H9 (cell line): ENCODE results near the gene TRHDE. TPM values are rescaled to one million over a fixed set of nuclear protein-coding genes. Genes with fewer than 3 reads are reported as not detected.

ENCODE experiments used
- DNase-seq: peaks from one replicate; pipeline ENCODE4 v3.0.0-alpha.2; 2017
- H2AFZ ChIP-seq: one replicate; pipeline ENCODE4 v1.6.1; 2013; ENCODE audit warnings: mild to moderate bottlenecking, low read length, control low read depth, moderate library complexity
- H2AK5ac ChIP-seq: 2 replicates; pipeline ENCODE4 v1.6.1; 2013; ENCODE audit warnings: low read length, control low read depth, mixed read lengths; ENCODE audit not compliant: insufficient read length
- H2BK120ac ChIP-seq: one replicate; pipeline ENCODE4 v1.6.1; 2013; ENCODE audit warnings: low read depth, mild to moderate bottlenecking, low read length, control low read depth, inconsistent platforms; ENCODE audit not compliant: poor library complexity, severe bottlenecking
- H2BK12ac ChIP-seq: 2 replicates; pipeline ENCODE4 v1.6.1; 2013; ENCODE audit warnings: low read length, control low read depth, mixed read lengths, low read depth; ENCODE audit not compliant: insufficient read length
- H2BK15ac ChIP-seq: 2 replicates; pipeline ENCODE4 v1.6.1; 2013; ENCODE audit warnings: low read depth, low read length, control low read depth
- H2BK20ac ChIP-seq: one replicate; pipeline ENCODE4 v1.6.1; 2013; ENCODE audit warnings: low read depth, mild to moderate bottlenecking, low read length, control low read depth, inconsistent platforms; ENCODE audit not compliant: poor library complexity, severe bottlenecking
- H2BK5ac ChIP-seq: 2 replicates; pipeline ENCODE4 v1.6.1; 2013; ENCODE audit warnings: low read length, control low read depth, mixed read lengths; ENCODE audit not compliant: insufficient read length
- H3K14ac ChIP-seq: 2 replicates; pipeline ENCODE4 v1.6.1; 2013; ENCODE audit warnings: low read length, control low read depth; ENCODE audit not compliant: insufficient read depth
- H3K18ac ChIP-seq: 2 replicates; pipeline ENCODE4 v1.6.1; 2013; ENCODE audit warnings: low read depth, mild to moderate bottlenecking, mixed read lengths, low read length, control low read depth; ENCODE audit not compliant: insufficient read length
- H3K23ac ChIP-seq: 2 replicates; pipeline ENCODE4 v1.6.1; 2013; ENCODE audit warnings: low read length, control low read depth, mixed read lengths, low read depth; ENCODE audit not compliant: insufficient read length
- H3K23me2 ChIP-seq: 2 replicates; pipeline ENCODE4 v1.6.1; 2013; ENCODE audit warnings: low read depth, mild to moderate bottlenecking, mixed read lengths, low read length, control low read depth; ENCODE audit not compliant: insufficient read length, poor library complexity, severe bottlenecking
- H3K27ac ChIP-seq: 2 replicates; pipeline ENCODE4 v1.5.1; 2013; ENCODE audit warnings: low read length, control low read depth, mixed read lengths, low read depth; ENCODE audit not compliant: insufficient read length
- H3K27me3 ChIP-seq: 2 replicates; pipeline ENCODE4 v1.6.1; 2013; ENCODE audit warnings: low read length, control low read depth, inconsistent platforms; ENCODE audit not compliant: insufficient read depth
- H3K4ac ChIP-seq: 2 replicates; pipeline ENCODE4 v1.6.1; 2013; ENCODE audit warnings: low read depth, mild to moderate bottlenecking, control low read depth, inconsistent platforms, low read length, moderate library complexity
- H3K4me1 ChIP-seq: 2 replicates; pipeline ENCODE4 v1.6.1; 2013; ENCODE audit warnings: low read length, control low read depth, inconsistent platforms; ENCODE audit not compliant: insufficient read depth
- H3K4me2 ChIP-seq: 2 replicates; pipeline ENCODE4 v1.6.1; 2013; ENCODE audit warnings: low read length, control low read depth, mixed read lengths; ENCODE audit not compliant: insufficient read length, insufficient read depth
- H3K56ac ChIP-seq: 2 replicates; pipeline ENCODE4 v1.6.1; 2013; ENCODE audit warnings: low read depth, mild to moderate bottlenecking, mixed read lengths, low read length, control low read depth; ENCODE audit not compliant: insufficient read length
- H3K79me1 ChIP-seq: 2 replicates; pipeline ENCODE4 v1.6.1; 2013; ENCODE audit warnings: low read depth, mild to moderate bottlenecking, moderate library complexity, low read length, control low read depth, inconsistent platforms; ENCODE audit not compliant: insufficient read depth, poor library complexity, severe bottlenecking
- H3K79me2 ChIP-seq: 2 replicates; pipeline ENCODE4 v1.6.1; 2013; ENCODE audit warnings: low read length, control low read depth, inconsistent platforms; ENCODE audit not compliant: insufficient read depth
- H3K9ac ChIP-seq: 2 replicates; pipeline ENCODE4 v1.6.1; 2013; ENCODE audit warnings: low read length, control low read depth, mixed read lengths; ENCODE audit not compliant: insufficient read length; ENCODE audit errors: extremely low read depth
- H3K9me3 ChIP-seq: one replicate; pipeline ENCODE4 v1.6.1; 2013; ENCODE audit warnings: low read depth, low read length, inconsistent platforms; ENCODE audit not compliant: control insufficient read depth
- H3T11ph ChIP-seq: one replicate; pipeline ENCODE4 v1.6.1; 2013; ENCODE audit warnings: mild to moderate bottlenecking, low read length, control low read depth, inconsistent platforms
- H4K20me1 ChIP-seq: one replicate; pipeline ENCODE4 v1.6.1; 2013; ENCODE audit not compliant: control insufficient read depth, insufficient read length, insufficient read depth
- H4K5ac ChIP-seq: 2 replicates; pipeline ENCODE4 v1.6.1; 2013; ENCODE audit warnings: low read depth, mild to moderate bottlenecking, mixed read lengths, low read length, control low read depth; ENCODE audit not compliant: insufficient read length
- H4K8ac ChIP-seq: replicated peaks from 2 replicates; pipeline ENCODE4 v1.6.1; 2013; ENCODE audit warnings: low read length, control low read depth, mixed read lengths, low read depth; ENCODE audit not compliant: insufficient read length
- H4K91ac ChIP-seq: 2 replicates; pipeline ENCODE4 v1.6.1; 2013; ENCODE audit warnings: low read depth, mild to moderate bottlenecking, moderate library complexity, mixed read lengths, low read length, control low read depth; ENCODE audit not compliant: insufficient read length
- H3K27ac Mint-ChIP-seq, 3 experiments: 2 replicates in 2 of 3; 3 replicates in 1 of 3; pipeline ENCODE4 v1.8.0; 2020 to 2021; ENCODE audit warnings: mixed read lengths in 3 of 3, mild to moderate bottlenecking in 1 of 3, moderate library complexity in 1 of 3
- H3K27me3 Mint-ChIP-seq: 2 replicates; pipeline ENCODE4 v1.8.0; 2021; ENCODE audit warnings: low read depth, mild to moderate bottlenecking, moderate library complexity, mixed read lengths
- H3K36me3 Mint-ChIP-seq, 3 experiments: 2 replicates in 2 of 3; 3 replicates in 1 of 3; pipeline ENCODE4 v1.8.0; 2020 to 2021; ENCODE audit warnings: low read depth in 3 of 3, mixed read lengths in 3 of 3; ENCODE audit not compliant: insufficient read depth in 1 of 3
- H3K4me1 Mint-ChIP-seq, 2 experiments: 2 replicates each; pipeline ENCODE4 v1.8.0; 2020; ENCODE audit warnings: mixed read lengths in 2 of 2
- H3K4me3 Mint-ChIP-seq, 2 experiments: 2 replicates in 1 of 2; 3 replicates in 1 of 2; pipeline ENCODE4 v1.8.0; 2020 to 2021; ENCODE audit warnings: mild to moderate bottlenecking in 2 of 2, mixed read lengths in 2 of 2, moderate library complexity in 1 of 2
- H3K9me3 Mint-ChIP-seq, 2 experiments: 2 replicates in 1 of 2; 3 replicates in 1 of 2; pipeline ENCODE4 v1.8.0; 2020; ENCODE audit warnings: mild to moderate bottlenecking in 2 of 2, mixed read lengths in 2 of 2, moderate library complexity in 1 of 2
- CTCF ChIP-seq: fragments of 200-600 bp; sonication (generic); conservative IDR thresholded peaks from 3 replicates; pipeline ENCODE4 v1.8.0; 2021; ENCODE audit warnings: antibody characterized with exemption, mild to moderate bottlenecking
- WGBS: extraction: QIAGEN DNeasy Blood & Tissue Kit; methylation state at CpG from one replicate; pipeline ENCODE4 v1.1.7; 2013; ENCODE audit warnings: missing lambda C conversion rate, low lambda C conversion rate, mixed read lengths; ENCODE audit not compliant: insufficient read length; ENCODE audit errors: extremely low coverage; 5-methylcytosine and 5-hydroxymethylcytosine counted together
- total RNA-seq: library from RNA; stranded (reverse); gene quantifications from 2 replicates; pipeline ENCODE4 v1.2.1, GENCODE V29; 2021

Gene TRHDE
- total RNA-seq, 1 experiment from 2014 or later, result 1.0 TPM

- no CpG with 5 or more reads among the region's 24 CpGs for WGBS
- H3K18ac ChIP-seq, result no peak overlapping the region
- no peak overlapping the region for H3K9ac ChIP-seq
- H2AK5ac ChIP-seq, result no peak overlapping the region
- no peak overlapping the region for H2BK20ac ChIP-seq
- Mint-ChIP-seq H3K36me3 (no peaks in the 10 kb centered on the region), H3K4me3 (peak overlapping the region; percentile 80 to 92), H3K9me3 (no peaks in the 10 kb centered on the region; a peak in 1 of 5 replicates), H3K4me1 (peaks cover 18 to 29% of the 10 kb centered on the region in 2 experiments), H3K27me3 (peaks cover 64% of the 10 kb centered on the region), H3K27ac (no peak overlapping the region)
- H3K79me2 ChIP-seq, result no peaks in the 10 kb centered on the region
- no peak overlapping the region for H4K5ac ChIP-seq
- peaks cover 12% of the 10 kb centered on the region for H3K27me3 ChIP-seq
- H3T11ph ChIP-seq, result no peak overlapping the region
- no peak for TF ChIP-seq CTCF
- H4K91ac ChIP-seq, result no peak overlapping the region
- H2BK120ac ChIP-seq, result no peak overlapping the region
- H3K4me2 ChIP-seq, result peak overlapping the region; percentile 68
- peaks cover 4% of the 10 kb centered on the region; the same call in 1 of the 2 replicates for H3K4me1 ChIP-seq
- H2BK15ac ChIP-seq, result no peak overlapping the region
- no peak overlapping the region for H2BK12ac ChIP-seq
- no peak overlapping the region for H3K4ac ChIP-seq
- H3K27ac ChIP-seq, result no peak overlapping the region
- H3K9me3 ChIP-seq, result no peaks in the 10 kb centered on the region
- H3K56ac ChIP-seq, result no peak overlapping the region
- no peaks in the 10 kb centered on the region for H3K79me1 ChIP-seq
- H4K8ac ChIP-seq, result no peak overlapping the region
- H3K23me2 ChIP-seq, result peaks cover 22% of the 10 kb centered on the region
- no peak overlapping the region for H3K23ac ChIP-seq
- no peak overlapping the region for H3K14ac ChIP-seq
- H4K20me1 ChIP-seq, result peaks cover 4% of the 10 kb centered on the region
- H2BK5ac ChIP-seq, result no peak overlapping the region
- no peak overlapping the region for H2AFZ ChIP-seq
- DNase-seq, result no peak
These were observed 1.3 kb downstream of the TRHDE start for GRCh38 chr12:72273499-72273837.
